ENCODE measurements around the gene BOLL.
"Not testable (repeated sequence)": the region's sequence is repeated elsewhere in the genome, so short reads cannot be mapped to it uniquely, and the experiment has no call there.

Gene BOLL

DNA sequence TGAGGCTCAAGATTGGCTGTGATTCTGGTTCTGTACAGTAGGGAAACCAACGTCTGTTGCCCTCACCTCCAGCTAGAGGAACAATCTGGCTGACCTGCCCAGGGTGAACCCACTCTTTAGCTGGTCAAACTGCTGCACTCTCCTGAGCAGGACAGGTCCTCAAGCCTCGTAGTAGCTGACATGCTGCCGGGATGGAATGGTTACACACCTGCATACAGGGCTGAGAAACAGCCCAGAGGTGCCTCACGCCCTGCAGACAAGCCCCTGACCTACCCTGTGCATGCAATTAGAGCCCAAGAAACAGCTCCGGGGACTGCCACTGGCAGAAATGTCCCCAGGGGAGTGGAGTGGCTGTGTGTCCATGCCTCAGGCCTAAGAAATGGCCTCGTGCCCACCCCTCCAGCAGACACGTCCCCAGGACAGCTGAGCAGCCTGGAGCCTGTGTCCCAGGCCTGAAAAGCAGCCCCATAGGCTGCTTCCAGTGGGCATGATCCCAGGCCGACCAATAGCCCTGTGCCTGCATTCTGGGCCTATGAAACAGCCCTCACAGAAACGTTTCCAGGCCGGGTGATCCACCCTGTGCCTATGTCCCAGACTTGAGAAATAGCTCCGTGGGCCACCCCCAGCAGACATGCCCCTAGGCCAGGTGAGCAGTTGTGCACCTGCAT, 25.4 kb downstream of the BOLL start:
- no peak for DNase-seq (ENCODE audit: low read depth)
- TF ChIP-seq, protein P1, sequence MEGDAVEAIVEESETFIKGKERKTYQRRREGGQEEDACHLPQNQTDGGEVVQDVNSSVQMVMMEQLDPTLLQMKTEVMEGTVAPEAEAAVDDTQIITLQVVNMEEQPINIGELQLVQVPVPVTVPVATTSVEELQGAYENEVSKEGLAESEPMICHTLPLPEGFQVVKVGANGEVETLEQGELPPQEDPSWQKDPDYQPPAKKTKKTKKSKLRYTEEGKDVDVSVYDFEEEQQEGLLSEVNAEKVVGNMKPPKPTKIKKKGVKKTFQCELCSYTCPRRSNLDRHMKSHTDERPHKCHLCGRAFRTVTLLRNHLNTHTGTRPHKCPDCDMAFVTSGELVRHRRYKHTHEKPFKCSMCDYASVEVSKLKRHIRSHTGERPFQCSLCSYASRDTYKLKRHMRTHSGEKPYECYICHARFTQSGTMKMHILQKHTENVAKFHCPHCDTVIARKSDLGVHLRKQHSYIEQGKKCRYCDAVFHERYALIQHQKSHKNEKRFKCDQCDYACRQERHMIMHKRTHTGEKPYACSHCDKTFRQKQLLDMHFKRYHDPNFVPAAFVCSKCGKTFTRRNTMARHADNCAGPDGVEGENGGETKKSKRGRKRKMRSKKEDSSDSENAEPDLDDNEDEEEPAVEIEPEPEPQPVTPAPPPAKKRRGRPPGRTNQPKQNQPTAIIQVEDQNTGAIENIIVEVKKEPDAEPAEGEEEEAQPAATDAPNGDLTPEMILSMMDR (IDR thresholded peaks at IDR 0.05; ENCODE audit: low read depth, low read length) = no peak
- TF ChIP-seq, protein P2, sequence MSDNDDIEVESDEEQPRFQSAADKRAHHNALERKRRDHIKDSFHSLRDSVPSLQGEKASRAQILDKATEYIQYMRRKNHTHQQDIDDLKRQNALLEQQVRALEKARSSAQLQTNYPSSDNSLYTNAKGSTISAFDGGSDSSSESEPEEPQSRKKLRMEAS (IDR thresholded peaks at IDR 0.05; ENCODE audit: low read depth, low read length) = no peak
- TF ChIP-seq POLR2A (IDR thresholded peaks at IDR 0.05; ENCODE audit: extremely low read depth, insufficient read length) (no peak), MYC (IDR thresholded peaks at IDR 0.05; ENCODE audit: low read depth, low read length) (no peak)

DNA sequence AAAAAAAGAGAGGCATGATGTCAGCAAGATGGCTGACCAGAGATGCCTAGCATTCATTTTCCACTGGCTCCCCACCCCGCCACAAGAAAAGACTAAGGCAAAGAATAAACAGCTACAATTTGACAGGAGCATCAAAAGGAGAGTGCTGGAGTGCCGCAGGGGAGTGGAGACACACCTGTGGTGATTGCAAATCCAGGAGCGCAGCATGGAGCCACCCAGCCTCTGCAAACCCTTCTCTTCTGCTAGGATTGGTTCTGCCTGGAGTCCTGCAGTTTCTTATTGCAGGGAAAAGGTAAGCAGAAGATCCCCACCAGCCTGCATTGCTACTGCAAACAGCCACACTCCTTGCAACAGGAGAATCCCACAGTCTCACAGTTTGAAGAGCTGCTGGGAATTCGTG, 26.1 kb downstream of the BOLL start:
- no peak overlapping the region for H3K4me3 ChIP-seq (ENCODE audit: low read depth, low read length)
- DNase-seq (ENCODE audit: low read depth) = no peak
- no peak for TF ChIP-seq MYC (IDR thresholded peaks at IDR 0.05; ENCODE audit: low read depth, low read length)
- TF ChIP-seq, protein P2 (IDR thresholded peaks at IDR 0.05; ENCODE audit: low read depth, low read length) = no peak
- TF ChIP-seq POLR2A (IDR thresholded peaks at IDR 0.05; ENCODE audit: extremely low read depth, insufficient read length) = no peak
- TF ChIP-seq, protein P1 (IDR thresholded peaks at IDR 0.05; ENCODE audit: low read depth, low read length) = no peak

More for the DNA sequence above, 25.4 kb downstream of the BOLL start:
- no peak overlapping the region for H3K4me3 ChIP-seq (ENCODE audit: low read depth, low read length)

DNA sequence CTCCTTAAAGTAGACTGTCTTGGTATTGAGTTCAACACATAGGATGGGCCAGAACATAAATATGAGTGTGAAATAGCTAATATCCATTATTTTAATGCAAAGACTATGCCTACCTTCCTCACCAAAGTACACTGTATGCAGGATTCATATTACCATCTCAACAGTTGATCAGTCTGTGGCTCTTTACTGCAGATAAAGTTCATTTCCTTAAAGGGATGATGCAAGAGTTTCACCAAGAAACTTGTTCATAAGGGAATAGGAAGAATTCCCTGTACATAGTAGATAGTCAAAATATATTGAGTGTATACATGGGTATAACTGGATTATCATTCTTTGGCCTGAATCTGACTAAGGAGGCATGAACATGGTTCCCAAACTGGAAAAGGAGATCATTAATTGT, 44.9 kb downstream of the BOLL start:
- DNase-seq (ENCODE audit: low read depth) = no peak
- no peak overlapping the region for H3K4me3 ChIP-seq (ENCODE audit: low read depth, low read length)
- TF ChIP-seq, protein P1 (IDR thresholded peaks at IDR 0.05; ENCODE audit: low read depth, low read length) = no peak

DNA sequence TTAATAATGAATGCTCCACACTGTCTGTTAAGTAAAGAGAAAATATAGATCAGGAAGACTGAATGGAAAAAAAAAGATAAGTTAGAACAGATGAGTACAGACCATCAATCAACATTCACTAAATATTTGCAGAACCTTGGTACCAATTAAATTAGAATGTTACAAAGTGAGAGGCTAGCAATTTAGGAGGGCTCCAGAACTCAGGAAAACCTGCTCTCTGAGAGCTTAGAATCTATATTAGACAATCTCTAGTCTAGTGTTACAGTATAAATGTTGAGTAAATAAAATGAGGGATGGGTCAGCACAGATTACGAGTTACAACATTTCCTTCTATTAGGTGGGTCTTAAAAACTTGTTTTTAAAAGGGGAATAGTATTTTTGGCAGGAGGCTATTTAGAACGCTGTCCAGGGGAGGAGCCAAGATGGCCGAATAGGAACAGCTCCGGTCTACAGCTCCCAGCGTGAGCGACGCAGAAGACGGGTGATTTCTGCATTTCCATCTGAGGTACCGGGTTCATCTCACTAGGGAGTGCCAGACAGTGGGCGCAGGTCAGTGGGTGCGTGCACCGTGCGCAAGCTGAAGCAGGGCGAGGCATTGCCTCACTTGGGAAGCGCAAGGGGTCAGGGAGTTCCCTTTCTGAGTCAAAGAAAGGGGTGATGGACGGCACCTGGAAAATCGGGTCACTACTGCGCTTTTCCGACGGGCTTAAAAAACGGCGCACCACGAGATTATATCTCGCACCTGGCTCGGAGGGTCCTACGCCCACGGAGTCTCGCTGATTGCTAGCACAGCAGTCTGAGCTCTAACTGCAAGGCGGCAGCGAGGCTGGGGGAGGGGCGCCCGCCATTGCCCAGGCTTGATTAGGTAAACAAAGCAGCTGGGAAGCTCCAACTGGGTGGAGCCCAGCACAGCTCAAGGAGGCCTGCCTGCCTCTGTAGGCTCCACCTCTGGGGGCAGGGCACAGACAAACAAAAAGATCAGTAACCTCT, 56.3 kb downstream of the BOLL start:
- not testable (repeated sequence) for DNase-seq (ENCODE audit: low read depth)

DNA sequence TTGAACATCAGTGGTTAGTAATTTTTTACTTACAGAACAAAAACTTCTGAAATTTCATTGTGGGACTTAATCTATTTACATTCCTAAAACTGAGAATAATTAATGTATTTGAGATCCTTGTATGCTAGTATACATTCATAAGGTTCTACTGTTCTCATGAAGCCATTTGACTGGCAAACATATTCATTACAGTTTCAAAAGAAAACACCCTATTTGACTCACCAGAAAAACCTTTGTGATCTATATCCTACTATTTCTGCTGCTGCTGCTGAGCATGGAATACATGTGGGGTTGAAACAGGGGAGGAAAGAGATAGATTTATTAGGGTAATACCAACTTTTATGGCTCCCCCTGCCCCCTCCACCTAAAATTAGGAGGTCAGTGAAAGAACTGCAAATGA, 58.1 kb downstream of the BOLL start:
- TF ChIP-seq MYC (IDR thresholded peaks at IDR 0.05; ENCODE audit: low read depth, low read length) = no peak
- TF ChIP-seq, protein P2 (IDR thresholded peaks at IDR 0.05; ENCODE audit: low read depth, low read length) = no peak
- no peak for TF ChIP-seq POLR2A (IDR thresholded peaks at IDR 0.05; ENCODE audit: extremely low read depth, insufficient read length)
- TF ChIP-seq, protein P1 (IDR thresholded peaks at IDR 0.05; ENCODE audit: low read depth, low read length) = no peak
- DNase-seq (ENCODE audit: low read depth) = no peak

More for the DNA sequence above, 56.3 kb downstream of the BOLL start:
- not testable (repeated sequence) for H3K4me3 ChIP-seq (ENCODE audit: low read depth, low read length)

DNA sequence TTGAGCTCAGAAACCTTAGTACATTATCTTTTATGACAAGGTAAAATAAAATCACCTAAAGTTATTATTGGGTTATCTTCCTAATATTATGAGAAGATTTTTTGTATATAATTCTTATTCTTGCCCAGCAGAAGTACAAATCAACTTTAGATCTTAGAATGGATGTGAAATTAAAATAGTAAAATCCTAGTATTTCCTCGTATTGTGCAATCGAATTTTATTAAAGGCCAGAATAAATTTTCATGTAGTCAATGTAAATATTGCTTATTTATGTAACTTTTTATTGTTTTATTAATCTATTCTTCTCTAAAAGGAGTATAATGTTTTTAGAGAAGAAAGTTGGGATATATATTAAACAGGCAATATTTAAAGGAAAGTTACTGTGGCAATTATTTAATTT, 67.3 kb downstream of the BOLL start:
- DNase-seq (ENCODE audit: low read depth) = no peak
- TF ChIP-seq, protein P1 (IDR thresholded peaks at IDR 0.05; ENCODE audit: low read depth, low read length) = no peak
- TF ChIP-seq, protein P2 (IDR thresholded peaks at IDR 0.05; ENCODE audit: low read depth, low read length) = no peak
- TF ChIP-seq POLR2A (IDR thresholded peaks at IDR 0.05; ENCODE audit: extremely low read depth, insufficient read length) (no peak), MYC (IDR thresholded peaks at IDR 0.05; ENCODE audit: low read depth, low read length) (no peak)

More for the DNA sequence above, 58.1 kb downstream of the BOLL start:
- no peak overlapping the region for H3K4me3 ChIP-seq (ENCODE audit: low read depth, low read length)

More for the DNA sequence above, 67.3 kb downstream of the BOLL start:
- no peak overlapping the region for H3K4me3 ChIP-seq (ENCODE audit: low read depth, low read length)
